Endodermal cell (in vitro differentiated cells): Measurements from ENCODE around the gene CTIF. TPM values are rescaled to one million over a fixed set of nuclear protein-coding genes. Genes with fewer than 3 reads are reported as not detected.

Source experiments
- DNase-seq: peaks from one replicate; pipeline ENCODE4 v3.0.0-alpha.2; 2017
- H3K27ac ChIP-seq: 2 replicates; pipeline ENCODE4 v1.5.1; 2013; ENCODE audit warnings: mild to moderate bottlenecking, low read depth, low read length, moderate library complexity
- H3K27me3 ChIP-seq: 2 replicates; pipeline ENCODE4 v1.6.1; 2013; ENCODE audit warnings: mild to moderate bottlenecking, low read length, moderate library complexity; ENCODE audit not compliant: insufficient read depth, control insufficient read depth, poor library complexity, severe bottlenecking
- H3K36me3 ChIP-seq: 2 replicates; pipeline ENCODE4 v1.7.0; 2013; ENCODE audit warnings: mild to moderate bottlenecking, low read length, moderate library complexity; ENCODE audit not compliant: control insufficient read depth, insufficient read depth
- H3K4me1 ChIP-seq: one replicate; pipeline ENCODE4 v1.7.0; 2013; ENCODE audit warnings: low read length; ENCODE audit not compliant: control insufficient read depth, insufficient read depth
- H3K4me3 ChIP-seq: 2 replicates; pipeline ENCODE4 v1.5.1; 2013; ENCODE audit warnings: mild to moderate bottlenecking, low read length, moderate library complexity
- H3K9ac ChIP-seq: 2 replicates; pipeline ENCODE4 v1.6.1; 2013; ENCODE audit warnings: mild to moderate bottlenecking, low read length, moderate library complexity; ENCODE audit not compliant: poor library complexity, severe bottlenecking; ENCODE audit errors: extremely low read depth
- H3K9me3 ChIP-seq: 2 replicates; pipeline ENCODE4 v1.6.1; 2013; ENCODE audit warnings: mild to moderate bottlenecking, low read length, moderate library complexity; ENCODE audit not compliant: control insufficient read depth
- H3K27ac Mint-ChIP-seq: 2 replicates; pipeline ENCODE4 v1.8.0; 2020; ENCODE audit warnings: mixed read lengths
- H3K27me3 Mint-ChIP-seq: 2 replicates; pipeline ENCODE4 v1.8.0; 2021; ENCODE audit warnings: mild to moderate bottlenecking, mixed read lengths; ENCODE audit not compliant: insufficient read depth
- H3K36me3 Mint-ChIP-seq: 2 replicates; pipeline ENCODE4 v1.8.0; 2020; ENCODE audit warnings: low read depth, mixed read lengths
- H3K4me1 Mint-ChIP-seq: 2 replicates; pipeline ENCODE4 v1.8.0; 2020; ENCODE audit warnings: mixed read lengths
- H3K4me3 Mint-ChIP-seq: 2 replicates; pipeline ENCODE4 v1.8.0; 2020; ENCODE audit warnings: mild to moderate bottlenecking, moderate library complexity, mixed read lengths
- H3K9me3 Mint-ChIP-seq: 2 replicates; pipeline ENCODE4 v1.8.0; 2020; ENCODE audit warnings: mild to moderate bottlenecking, mixed read lengths
- WGBS, 2 experiments: methylation state at CpG; one replicate each; pipeline versions ENCODE4 v1.1.5 to v1.1.7; 2013; ENCODE audit warnings: missing lambda C conversion rate in 2 of 2, mixed read lengths in 1 of 2; ENCODE audit not compliant: insufficient coverage in 1 of 2, insufficient read length in 1 of 2; 5-methylcytosine and 5-hydroxymethylcytosine counted together
- total RNA-seq, 2 donors: library from RNA; stranded (reverse); fragmentation: NEBNext Ultra II Directional in 1 of 2; extraction: Animal tissue kit (Norgen Biotek cat#: 25700) in 1 of 2; gene quantifications; 2 replicates in 1 of 2; 3 replicates in 1 of 2; pipeline ENCODE4 v1.2.1, GENCODE V29; 2021
- TF ChIP-seq, protein P1 (sequence below): fragments of 200-600 bp; sonication (generic); conservative IDR thresholded peaks from 2 replicates; pipeline ENCODE4 v1.5.0; 2021; ENCODE audit warnings: antibody characterized with exemption, mild to moderate bottlenecking

CTIF gene
- total RNA-seq, 2 donors from 2014 or later = 33.8 to 41.6 TPM

DNA sequence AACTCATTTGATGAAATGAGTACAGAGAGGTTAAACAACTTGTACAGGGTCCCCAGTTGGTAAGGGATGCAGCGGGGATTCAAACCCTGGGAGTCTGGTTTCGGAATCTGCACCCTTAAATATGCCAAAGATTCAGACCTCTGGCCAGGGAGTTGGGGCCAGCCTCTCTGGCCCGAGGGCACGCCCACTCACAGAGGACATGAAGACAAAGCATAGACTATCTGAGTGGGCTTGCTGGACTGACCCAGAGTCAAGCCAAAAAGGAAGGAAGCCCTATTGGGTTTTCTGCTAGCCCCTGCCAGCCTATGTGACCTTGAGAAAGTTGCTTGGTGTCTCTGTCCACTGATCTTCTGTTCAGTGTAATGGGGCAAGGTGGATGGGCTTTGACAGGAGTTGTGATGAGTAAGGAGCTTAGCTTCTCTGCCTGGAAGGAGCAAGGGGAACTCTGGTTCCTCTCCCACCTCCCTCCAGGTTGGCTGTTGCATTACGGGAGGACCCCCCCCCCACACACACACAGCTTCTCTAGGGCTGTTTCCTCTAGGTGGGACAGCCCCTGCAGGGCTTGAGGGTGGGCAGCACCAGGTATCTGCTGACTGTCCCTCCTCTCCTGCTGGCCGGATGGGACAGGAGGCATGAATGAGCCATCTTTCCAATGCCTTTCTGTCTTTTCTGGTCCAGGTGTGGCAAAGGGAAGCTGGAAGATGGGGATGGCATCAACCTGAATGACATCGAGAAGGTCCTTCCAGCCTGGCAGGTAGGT is 131.3 kb downstream of the CTIF start:
- Mint-ChIP-seq H3K4me1 (no peaks in the 10 kb centered on the region), H3K36me3 (peaks cover 33% of the 10 kb centered on the region), H3K9me3 (peaks cover 21% of the 10 kb centered on the region), H3K4me3 (no peak overlapping the region), H3K27ac (no peak overlapping the region), H3K27me3 (no peaks in the 10 kb centered on the region)
- Histone ChIP-seq H3K9me3 (peaks cover 28% of the 10 kb centered on the region), H3K27me3 (no peaks in the 10 kb centered on the region), H3K27ac (no peak overlapping the region), H3K4me3 (no peak overlapping the region), H3K36me3 (peaks cover 48% of the 10 kb centered on the region), H3K9ac (no peak overlapping the region), H3K4me1 (no peaks in the 10 kb centered on the region)
- TF ChIP-seq, protein P1, sequence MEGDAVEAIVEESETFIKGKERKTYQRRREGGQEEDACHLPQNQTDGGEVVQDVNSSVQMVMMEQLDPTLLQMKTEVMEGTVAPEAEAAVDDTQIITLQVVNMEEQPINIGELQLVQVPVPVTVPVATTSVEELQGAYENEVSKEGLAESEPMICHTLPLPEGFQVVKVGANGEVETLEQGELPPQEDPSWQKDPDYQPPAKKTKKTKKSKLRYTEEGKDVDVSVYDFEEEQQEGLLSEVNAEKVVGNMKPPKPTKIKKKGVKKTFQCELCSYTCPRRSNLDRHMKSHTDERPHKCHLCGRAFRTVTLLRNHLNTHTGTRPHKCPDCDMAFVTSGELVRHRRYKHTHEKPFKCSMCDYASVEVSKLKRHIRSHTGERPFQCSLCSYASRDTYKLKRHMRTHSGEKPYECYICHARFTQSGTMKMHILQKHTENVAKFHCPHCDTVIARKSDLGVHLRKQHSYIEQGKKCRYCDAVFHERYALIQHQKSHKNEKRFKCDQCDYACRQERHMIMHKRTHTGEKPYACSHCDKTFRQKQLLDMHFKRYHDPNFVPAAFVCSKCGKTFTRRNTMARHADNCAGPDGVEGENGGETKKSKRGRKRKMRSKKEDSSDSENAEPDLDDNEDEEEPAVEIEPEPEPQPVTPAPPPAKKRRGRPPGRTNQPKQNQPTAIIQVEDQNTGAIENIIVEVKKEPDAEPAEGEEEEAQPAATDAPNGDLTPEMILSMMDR = no peak
- 94 to 100% methylated on average over 3 to 7 of the region's 7 CpGs for WGBS, 2 experiments
- no peak for DNase-seq

DNA sequence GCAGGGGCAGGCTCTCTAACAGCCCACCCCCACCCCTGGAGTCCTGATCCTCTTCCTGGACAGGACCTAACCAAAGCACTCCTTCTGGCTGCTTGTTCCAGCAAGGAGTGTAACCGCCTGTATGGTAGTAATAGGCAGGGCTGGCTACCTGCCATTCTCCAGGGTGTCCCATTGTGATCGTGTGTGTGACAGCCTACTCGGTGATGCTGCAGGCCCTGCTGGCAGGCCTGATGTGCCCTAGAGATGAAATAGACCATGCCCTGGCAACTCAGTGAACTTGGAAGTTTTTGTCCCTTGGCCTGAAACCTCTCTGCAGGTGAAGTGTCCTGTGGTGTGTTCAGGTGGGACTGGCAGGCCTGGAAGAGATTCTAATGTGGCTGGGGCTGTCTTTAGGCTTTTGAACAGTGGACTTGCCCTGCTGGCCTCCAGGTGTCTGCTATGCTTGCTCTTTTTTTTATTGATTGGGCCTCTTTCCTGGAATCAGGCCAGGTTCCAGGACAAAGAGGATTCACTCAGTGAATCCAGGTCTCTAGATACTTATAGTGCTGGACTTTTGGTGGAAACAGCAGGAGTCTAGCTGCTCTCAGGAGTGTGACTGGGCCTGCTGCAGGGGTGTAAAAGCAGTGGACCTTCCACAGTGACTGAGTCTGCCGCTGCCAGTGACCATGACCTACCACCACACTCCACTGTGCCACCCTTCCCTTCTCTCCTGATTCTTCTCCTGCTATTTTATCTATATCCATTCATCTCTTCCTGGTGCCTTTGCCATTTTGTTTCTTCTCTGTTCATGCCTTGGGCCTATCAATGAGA is 132.1 kb downstream of the CTIF start:
- Mint-ChIP-seq H3K27ac (no peak overlapping the region), H3K4me1 (no peaks in the 10 kb centered on the region), H3K36me3 (peaks cover 25% of the 10 kb centered on the region), H3K4me3 (no peak overlapping the region), H3K27me3 (no peaks in the 10 kb centered on the region), H3K9me3 (peaks cover 13% of the 10 kb centered on the region)
- Histone ChIP-seq H3K36me3 (peaks cover 40% of the 10 kb centered on the region), H3K27ac (no peak overlapping the region), H3K27me3 (no peaks in the 10 kb centered on the region), H3K4me3 (peak overlapping the region; percentile 53), H3K9ac (no peak overlapping the region), H3K9me3 (peaks cover 21% of the 10 kb centered on the region), H3K4me1 (no peaks in the 10 kb centered on the region)
- 93 to 97% methylated on average over 4 of the region's 4 CpGs for whole genome bisulfite sequencing, 2 experiments
- DNase-seq = no peak
- TF ChIP-seq, protein P1 = no peak

DNA sequence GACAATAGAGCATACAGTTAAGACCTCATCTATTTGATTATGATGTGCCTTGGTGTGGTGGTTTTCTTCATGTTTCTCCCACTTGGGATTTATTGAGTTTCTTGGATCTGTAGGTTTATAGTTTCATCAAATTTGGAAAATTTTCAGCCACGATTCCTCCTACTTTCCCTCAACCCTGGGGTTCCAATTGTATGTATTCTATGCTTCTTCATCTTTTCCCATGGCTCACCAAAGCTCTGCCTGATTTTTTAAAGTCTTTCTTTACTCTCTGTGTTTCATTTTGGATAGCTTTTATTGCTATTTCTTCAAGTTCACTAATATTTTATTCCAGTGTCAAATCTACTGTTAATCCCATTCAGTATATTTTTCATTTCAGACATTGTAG is 132.7 kb downstream of the CTIF start:
- Histone ChIP-seq H3K4me3 (peak overlapping the region; percentile 53), H3K9me3 (peaks cover 20% of the 10 kb centered on the region), H3K36me3 (peaks cover 34% of the 10 kb centered on the region), H3K4me1 (no peaks in the 10 kb centered on the region), H3K27me3 (no peaks in the 10 kb centered on the region), H3K9ac (no peak overlapping the region), H3K27ac (no peak overlapping the region)
- Mint-ChIP-seq H3K4me1 (no peaks in the 10 kb centered on the region), H3K36me3 (peaks cover 19% of the 10 kb centered on the region), H3K27ac (no peak overlapping the region), H3K4me3 (no peak overlapping the region), H3K9me3 (peaks cover 11% of the 10 kb centered on the region), H3K27me3 (no peaks in the 10 kb centered on the region)
- WGBS, 2 experiments = 86 to 93% methylated on average over 1 of the region's 1 CpG
- DNase-seq = no peak
- TF ChIP-seq, protein P1 = no peak
